Uterus (tissue), 4 donors: ENCODE measurements around the gene CD7. TPM values are rescaled to one million over a fixed set of nuclear protein-coding genes. Genes with fewer than 3 reads are reported as not detected.

ENCODE experiments used
- DNase-seq, 2 donors: peaks; one replicate each; pipeline ENCODE4 v3.0.0-alpha.2; 2019 to 2020
- H3K27ac ChIP-seq, 2 donors: fragments of 200-600 bp; sonication (generic); 1 replicate in 1 of 2; 2 replicates in 1 of 2; pipeline ENCODE4 v1.5.1; 2016 to 2018
- H3K27me3 ChIP-seq, 2 donors: fragments of 200-600 bp; sonication (generic); one replicate each; pipeline ENCODE4 v1.5.1; 2018 to 2019; ENCODE audit warnings: control low read depth in 1 of 2
- H3K36me3 ChIP-seq, 2 donors: fragments of 200-600 bp; sonication (generic); one replicate each; pipeline ENCODE4 v1.5.1; 2019; ENCODE audit warnings: control low read depth in 1 of 2
- H3K4me1 ChIP-seq, 2 donors: fragments of 200-600 bp; sonication (generic); one replicate each; pipeline ENCODE4 v1.5.1; 2018 to 2019; ENCODE audit warnings: control low read depth in 1 of 2
- H3K4me3 ChIP-seq, 2 donors: fragments of 200-600 bp; sonication (generic); 1 replicate in 1 of 2; 2 replicates in 1 of 2; pipeline ENCODE4 v1.5.1; 2018 to 2019; ENCODE audit warnings: mild to moderate bottlenecking in 1 of 2
- H3K9me3 ChIP-seq, 2 donors: fragments of 200-600 bp; sonication (generic); one replicate each; pipeline ENCODE4 v1.5.1; 2019; ENCODE audit warnings: control low read depth in 1 of 2
- POLR2A ChIP-seq, 2 donors: fragments of 450-650 bp; IDR thresholded peaks; one replicate each; pipeline ENCODE4 v1.6.1; 2016; ENCODE audit warnings: antibody characterized with exemption in 2 of 2, mild to moderate bottlenecking in 1 of 2, moderate library complexity in 1 of 2
- intact Hi-C: fragments of 100-400 bp; cut with DNase I; formaldehyde crosslinking; loops from one replicate; pipeline ENCODE4 v1.15.1; 2023; ENCODE audit warnings: low total_unique reads
- total RNA-seq, 4 donors: library from RNA; depleted of rRNA in 3 of 4; stranded (reverse); fragments of >200 nt in 3 of 4; gene quantifications; one replicate each; pipeline versions ENCODE4 v1.1.0 to v1.2.4, GENCODE V29; 2014 to 2023
- TF ChIP-seq, protein P1 (sequence below), 4 experiments: fragments of 200-600 bp in 2 of 4; fragments of 450-650 bp in 2 of 4; sonication (generic) in 2 of 4; IDR thresholded peaks; one replicate each; pipeline ENCODE4 v1.5.1; 2016 to 2019; ENCODE audit warnings: antibody characterized with exemption in 4 of 4, mild to moderate bottlenecking in 2 of 4, moderate library complexity in 1 of 4
- donor health status: DM: yes; HTN: yes; CAD: no.

CD7 gene
- total RNA-seq, 4 donors from 2014 or later: 2.1 to 4.1 TPM; not detected in 2

DNA sequence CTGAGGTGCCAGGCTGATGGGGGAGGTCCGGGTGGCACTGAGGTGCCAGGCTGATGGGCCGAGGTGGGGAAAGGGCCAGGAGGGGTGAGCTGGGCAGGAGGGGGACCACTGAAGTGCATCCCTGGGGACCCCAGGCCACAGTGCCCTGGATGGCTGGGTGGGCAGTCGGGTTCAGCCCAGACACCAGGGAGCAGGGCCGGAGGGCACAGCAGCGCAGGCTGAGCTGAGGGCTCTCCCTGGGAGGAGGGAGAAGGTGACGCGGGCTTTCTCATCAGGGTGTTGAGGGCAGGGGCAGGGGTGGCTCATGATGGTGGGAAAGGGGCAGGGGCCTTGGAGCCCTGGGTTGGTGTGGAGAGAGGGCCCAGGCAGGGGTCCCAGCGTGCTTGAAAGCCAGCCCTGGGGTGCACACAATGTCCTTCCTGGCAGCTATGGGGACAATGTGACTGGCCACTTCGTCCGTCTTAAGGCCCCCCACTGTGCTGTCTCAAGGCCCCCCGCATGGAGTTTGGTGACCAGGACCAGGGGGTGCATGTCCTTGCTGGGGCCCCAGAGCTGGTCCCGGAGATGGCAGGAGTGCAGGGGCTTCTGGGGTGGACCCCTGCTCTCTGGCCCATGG is 16.0 kb downstream of the CD7 start:
- no peaks in the 10 kb centered on the region for H3K36me3 ChIP-seq
- no peak overlapping the region for H3K4me3 ChIP-seq
- intact Hi-C loops: no loop called here
- TF ChIP-seq, protein P1, sequence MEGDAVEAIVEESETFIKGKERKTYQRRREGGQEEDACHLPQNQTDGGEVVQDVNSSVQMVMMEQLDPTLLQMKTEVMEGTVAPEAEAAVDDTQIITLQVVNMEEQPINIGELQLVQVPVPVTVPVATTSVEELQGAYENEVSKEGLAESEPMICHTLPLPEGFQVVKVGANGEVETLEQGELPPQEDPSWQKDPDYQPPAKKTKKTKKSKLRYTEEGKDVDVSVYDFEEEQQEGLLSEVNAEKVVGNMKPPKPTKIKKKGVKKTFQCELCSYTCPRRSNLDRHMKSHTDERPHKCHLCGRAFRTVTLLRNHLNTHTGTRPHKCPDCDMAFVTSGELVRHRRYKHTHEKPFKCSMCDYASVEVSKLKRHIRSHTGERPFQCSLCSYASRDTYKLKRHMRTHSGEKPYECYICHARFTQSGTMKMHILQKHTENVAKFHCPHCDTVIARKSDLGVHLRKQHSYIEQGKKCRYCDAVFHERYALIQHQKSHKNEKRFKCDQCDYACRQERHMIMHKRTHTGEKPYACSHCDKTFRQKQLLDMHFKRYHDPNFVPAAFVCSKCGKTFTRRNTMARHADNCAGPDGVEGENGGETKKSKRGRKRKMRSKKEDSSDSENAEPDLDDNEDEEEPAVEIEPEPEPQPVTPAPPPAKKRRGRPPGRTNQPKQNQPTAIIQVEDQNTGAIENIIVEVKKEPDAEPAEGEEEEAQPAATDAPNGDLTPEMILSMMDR (IDR thresholded peaks at IDR 0.05): no peak
- no peak for TF ChIP-seq POLR2A (IDR thresholded peaks at IDR 0.05)
- H3K9me3 ChIP-seq: no peaks in the 10 kb centered on the region
- H3K27me3 ChIP-seq: no peaks in the 10 kb centered on the region
- DNase-seq: no peak
- H3K4me1 ChIP-seq: peaks cover 0 to 17% of the 10 kb centered on the region in 2 donors
- H3K27ac ChIP-seq: no peak overlapping the region

DNA sequence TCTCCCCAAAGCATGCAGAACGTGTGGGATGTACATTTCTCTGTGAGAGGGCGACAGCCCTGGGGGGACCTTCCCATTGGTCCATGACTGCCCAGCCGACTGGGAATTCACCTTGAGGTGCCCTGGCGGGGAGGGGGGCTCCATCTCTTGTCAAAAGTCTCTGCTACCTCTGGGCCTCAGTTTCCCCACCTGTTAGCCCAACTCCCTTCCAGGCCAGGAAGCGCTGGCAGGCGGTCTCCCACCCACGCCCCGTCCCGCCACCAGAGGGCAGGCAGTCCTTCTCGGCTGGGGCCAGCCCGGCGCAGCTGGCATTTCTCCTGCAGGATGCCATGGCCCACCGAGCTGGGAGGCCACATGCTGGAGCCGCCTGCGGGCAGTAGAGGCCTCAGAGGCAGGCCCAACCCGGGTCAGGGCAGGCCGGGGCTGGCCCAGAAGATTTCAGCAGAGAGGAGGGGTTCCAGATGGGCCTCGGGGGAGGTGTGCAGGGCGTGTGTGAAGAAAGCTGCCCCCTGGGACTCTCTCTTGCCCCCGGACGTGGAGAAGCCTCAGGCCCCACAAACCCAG is 16.6 kb downstream of the CD7 start:
- DNase-seq: peak; percentile 59
- H3K4me1 ChIP-seq: peaks cover 0 to 19% of the 10 kb centered on the region in 2 donors
- intact Hi-C loops: no loop called here

DNA sequence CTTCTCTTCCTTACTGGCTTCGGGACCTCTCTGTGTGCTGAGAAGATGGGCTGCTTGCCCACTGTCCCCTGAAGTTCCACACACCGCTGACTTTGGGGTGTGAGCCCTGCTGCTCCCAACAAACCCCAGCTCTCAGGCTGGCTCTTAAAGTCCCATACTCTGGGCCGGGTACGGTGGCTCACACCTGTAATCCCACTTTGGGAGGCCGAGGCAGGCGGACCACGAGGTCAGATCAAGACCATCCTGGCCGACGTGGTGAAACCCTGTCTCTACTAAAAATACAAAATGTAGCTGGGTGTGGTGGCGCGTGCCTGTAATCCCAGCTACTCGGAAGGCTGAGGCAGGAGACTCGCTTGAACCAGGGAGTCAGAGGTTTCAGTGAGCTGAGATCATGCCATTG is 17.2 kb downstream of the CD7 start:
- Histone ChIP-seq H3K27me3 (no peaks in the 10 kb centered on the region), H3K4me1 (peaks cover 0 to 19% of the 10 kb centered on the region in 2 donors), H3K36me3 (no peaks in the 10 kb centered on the region), H3K27ac (no peak overlapping the region), H3K4me3 (no peak overlapping the region), H3K9me3 (no peaks in the 10 kb centered on the region)
- TF ChIP-seq, protein P1 (IDR thresholded peaks at IDR 0.05): no peak
- TF ChIP-seq POLR2A (IDR thresholded peaks at IDR 0.05): no peak
- intact Hi-C loops: no loop called here
- DNase-seq: no peak

More for the DNA sequence above, 16.6 kb downstream of the CD7 start:
- H3K27me3 ChIP-seq: no peaks in the 10 kb centered on the region
- H3K4me3 ChIP-seq: no peak overlapping the region
- no peaks in the 10 kb centered on the region for H3K9me3 ChIP-seq
- H3K27ac ChIP-seq: no peak overlapping the region
- TF ChIP-seq, protein P1 (IDR thresholded peaks at IDR 0.05): peak; percentile 55 to 72 (median 66)
- no peak for TF ChIP-seq POLR2A (IDR thresholded peaks at IDR 0.05)
- no peaks in the 10 kb centered on the region for H3K36me3 ChIP-seq

DNA sequence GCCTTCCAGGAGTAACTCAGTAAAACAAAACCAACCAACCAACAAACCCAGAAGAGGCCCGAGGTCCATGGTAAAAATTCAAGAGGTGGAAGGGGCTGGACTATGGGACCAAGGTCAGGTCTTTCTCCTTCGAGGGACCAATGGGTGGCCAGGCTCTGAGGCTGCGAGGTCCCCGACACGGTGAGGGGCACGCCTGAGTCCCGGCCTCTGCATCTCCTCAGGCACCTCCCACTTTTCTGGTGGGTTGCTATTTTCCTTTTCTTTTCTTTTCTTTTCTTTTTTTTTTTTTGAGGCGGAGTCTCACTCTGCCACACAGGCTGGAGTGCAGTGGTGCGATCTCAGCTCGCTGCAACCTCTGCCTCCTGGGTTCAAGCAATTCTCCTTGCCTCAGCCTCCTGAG is 18.0 kb downstream of the CD7 start:
- Histone ChIP-seq H3K27me3 (no peaks in the 10 kb centered on the region), H3K4me3 (no peak overlapping the region), H3K4me1 (peaks cover 0 to 19% of the 10 kb centered on the region in 2 donors), H3K36me3 (no peaks in the 10 kb centered on the region), H3K27ac (peak overlapping the region; percentile 89 to 95), H3K9me3 (no peaks in the 10 kb centered on the region)
- no peak for DNase-seq
- TF ChIP-seq, protein P1 (IDR thresholded peaks at IDR 0.05): no peak
- no peak for TF ChIP-seq POLR2A (IDR thresholded peaks at IDR 0.05)
- intact Hi-C loops: no loop called here
